Uterus (tissue), 4 donors: ENCODE measurements around the gene JMJD6. TPM values are rescaled to one million over a fixed set of nuclear protein-coding genes. Genes with fewer than 3 reads are reported as not detected.
"Not testable (repeated sequence)": the region's sequence is repeated elsewhere in the genome, so short reads cannot be mapped to it uniquely, and the experiment has no call there.

Experiments
- DNase-seq, 2 donors: peaks; one replicate each; pipeline ENCODE4 v3.0.0-alpha.2; 2019 to 2020
- H3K27ac ChIP-seq, 2 donors: fragments of 200-600 bp; sonication (generic); 1 replicate in 1 of 2; 2 replicates in 1 of 2; pipeline ENCODE4 v1.5.1; 2016 to 2018
- H3K27me3 ChIP-seq, 2 donors: fragments of 200-600 bp; sonication (generic); one replicate each; pipeline ENCODE4 v1.5.1; 2018 to 2019; ENCODE audit warnings: control low read depth in 1 of 2
- H3K36me3 ChIP-seq, 2 donors: fragments of 200-600 bp; sonication (generic); one replicate each; pipeline ENCODE4 v1.5.1; 2019; ENCODE audit warnings: control low read depth in 1 of 2
- H3K4me1 ChIP-seq, 2 donors: fragments of 200-600 bp; sonication (generic); one replicate each; pipeline ENCODE4 v1.5.1; 2018 to 2019; ENCODE audit warnings: control low read depth in 1 of 2
- H3K4me3 ChIP-seq, 2 donors: fragments of 200-600 bp; sonication (generic); 1 replicate in 1 of 2; 2 replicates in 1 of 2; pipeline ENCODE4 v1.5.1; 2018 to 2019; ENCODE audit warnings: mild to moderate bottlenecking in 1 of 2
- H3K9me3 ChIP-seq, 2 donors: fragments of 200-600 bp; sonication (generic); one replicate each; pipeline ENCODE4 v1.5.1; 2019; ENCODE audit warnings: control low read depth in 1 of 2
- CTCF ChIP-seq, 4 experiments: fragments of 200-600 bp in 2 of 4; fragments of 450-650 bp in 2 of 4; sonication (generic) in 2 of 4; IDR thresholded peaks; one replicate each; pipeline ENCODE4 v1.5.1; 2016 to 2019; ENCODE audit warnings: antibody characterized with exemption in 4 of 4, mild to moderate bottlenecking in 2 of 4, moderate library complexity in 1 of 4
- POLR2A ChIP-seq, 2 donors: fragments of 450-650 bp; IDR thresholded peaks; one replicate each; pipeline ENCODE4 v1.6.1; 2016; ENCODE audit warnings: antibody characterized with exemption in 2 of 2, mild to moderate bottlenecking in 1 of 2, moderate library complexity in 1 of 2
- intact Hi-C: fragments of 100-400 bp; cut with DNase I; formaldehyde crosslinking; loops from one replicate; pipeline ENCODE4 v1.15.1; 2023; ENCODE audit warnings: low total_unique reads
- total RNA-seq, 4 donors: library from RNA; depleted of rRNA in 3 of 4; stranded (reverse); fragments of >200 nt in 3 of 4; gene quantifications; one replicate each; pipeline versions ENCODE4 v1.1.0 to v1.2.4, GENCODE V29; 2014 to 2023
- donor health status: DM: yes; HTN: yes; CAD: no.

The JMJD6 gene
- total RNA-seq, 4 donors from 2014 or later = 5.9 to 40.8 (median 21.2) TPM

GRCh38 chr17:76710863-76711611 is 15.4 kb downstream of the JMJD6 start, which contains the start of gene MXRA7:
MXRA7 (minus strand) TSS chr17:76710965; CDS start chr17:76710946, 19 bp downstream.
- TF ChIP-seq CTCF (IDR thresholded peaks at IDR 0.05) = no peak
- TF ChIP-seq POLR2A (IDR thresholded peaks at IDR 0.05) = no peak
- DNase-seq = peak; percentile 82 to 86
- Histone ChIP-seq H3K27me3 (no peaks in the 10 kb centered on the region), H3K36me3 (no peaks in the 10 kb centered on the region), H3K27ac (peak within 1 kb of the TSS; percentile 85 to 96), H3K9me3 (no peaks in the 10 kb centered on the region), H3K4me3 (peak within 1 kb of the TSS; percentile 61 to 77), H3K4me1 (peaks cover 0 to 10% of the 10 kb centered on the region in 2 donors)
- intact Hi-C loops = loop anchor here (10.0 kb wide), 1 partner anchor 156 kb away; no protein-coding TSS in a partner anchor

DNA sequence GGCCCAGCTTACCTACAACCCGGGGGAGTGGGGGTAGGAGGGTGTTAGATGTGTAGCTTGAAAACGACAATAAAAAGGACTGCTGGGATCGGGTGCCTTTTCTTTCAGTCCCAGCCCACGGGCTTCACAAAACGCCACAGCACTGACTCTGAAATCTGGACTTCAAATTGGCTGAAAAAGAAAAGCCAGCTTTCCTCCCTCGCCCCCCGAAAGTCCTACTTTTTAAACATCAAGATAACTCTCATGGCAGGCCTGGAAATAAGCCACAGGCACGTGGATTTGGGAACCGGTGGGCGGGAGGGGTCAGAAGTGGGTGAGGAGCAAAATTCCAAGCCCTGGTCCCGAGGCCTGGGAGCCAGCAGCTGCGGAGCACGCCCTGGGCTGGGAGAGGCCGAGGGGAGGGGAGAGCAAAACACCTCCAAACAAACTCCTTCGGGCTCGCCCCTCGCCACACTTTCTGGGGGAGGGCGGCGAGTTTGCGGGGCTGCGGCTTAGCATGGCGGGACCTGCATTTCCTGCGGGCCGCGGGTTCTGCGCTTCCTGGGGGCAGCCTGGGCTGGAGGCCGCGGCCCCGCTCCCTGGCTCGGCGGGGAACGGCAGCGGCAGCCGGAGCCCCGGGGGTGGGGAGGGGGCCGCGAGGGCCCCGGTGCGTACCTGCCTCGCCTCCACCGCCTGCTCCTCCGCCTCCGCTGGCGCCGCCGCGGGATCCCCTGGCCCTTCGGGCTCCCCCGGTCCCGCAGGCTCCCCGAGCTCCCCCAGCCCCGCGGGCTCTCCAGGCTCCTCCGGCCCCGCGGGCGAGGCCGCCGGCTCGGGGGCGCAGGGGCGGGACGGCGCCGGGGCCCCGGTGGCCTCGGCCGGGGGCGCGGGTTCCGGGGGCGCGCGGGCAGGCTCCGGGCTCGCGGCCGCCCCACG is 16.2 kb downstream of the JMJD6 start:
- H3K36me3 ChIP-seq, H3K9me3 ChIP-seq, H3K27me3 ChIP-seq: not testable (repeated sequence)
- peak; percentile 40 to 50 for DNase-seq
- H3K4me3 ChIP-seq = peak overlapping the region; percentile 61 to 77
- peak in 1 of 2 donors; percentile 20 for TF ChIP-seq POLR2A (IDR thresholded peaks at IDR 0.05)
- peak in 1 of 4 experiments; percentile 8 for TF ChIP-seq CTCF (IDR thresholded peaks at IDR 0.05)
- intact Hi-C loops = loop anchor here (10.0 kb wide), 1 partner anchor 155 kb away; no protein-coding TSS in a partner anchor
- H3K27ac ChIP-seq = peak overlapping the region; percentile 85 to 96
- peaks cover 0 to 10% of the 10 kb centered on the region in 2 donors for H3K4me1 ChIP-seq

DNA sequence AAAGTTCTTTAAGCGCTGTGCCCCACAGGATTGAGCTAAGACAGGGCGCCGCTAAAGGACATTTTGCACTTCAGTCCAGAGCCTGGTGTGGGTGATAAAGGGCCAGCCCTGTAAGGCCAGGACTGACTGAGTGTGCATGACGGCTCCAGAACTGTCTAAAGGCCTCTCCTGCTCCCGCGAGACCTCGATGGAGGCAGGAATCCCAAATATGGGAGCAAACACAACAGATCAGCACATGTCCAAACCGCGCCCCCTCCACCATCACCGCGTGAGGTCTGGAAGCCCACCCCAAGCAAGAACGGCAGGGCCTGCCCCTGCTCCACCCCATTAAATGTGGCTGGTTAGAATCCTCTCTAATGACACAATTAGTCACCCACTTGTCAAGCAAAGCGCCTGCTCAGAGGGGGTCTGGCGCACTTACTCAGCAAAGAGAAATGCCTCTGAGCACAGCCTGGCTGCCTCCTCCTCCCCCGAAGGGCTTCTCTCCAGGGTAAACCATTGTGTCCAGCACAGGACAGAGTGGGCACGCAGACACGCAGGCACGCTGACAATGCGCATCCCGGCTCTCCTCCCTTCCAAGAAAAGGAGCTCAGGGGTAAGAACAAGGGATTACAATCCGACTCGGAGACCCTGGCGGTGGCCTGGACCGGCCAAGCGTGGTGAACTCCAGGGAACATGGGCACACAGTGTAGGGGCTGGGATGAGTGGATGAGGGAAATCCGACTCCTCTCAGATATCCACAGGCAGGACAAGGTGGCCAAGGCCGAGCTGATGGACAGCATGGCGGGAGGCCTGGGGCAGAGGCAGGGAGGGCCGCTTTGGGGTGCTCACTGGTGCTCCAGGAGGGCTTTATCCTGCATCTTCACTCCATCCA is 17.1 kb downstream of the JMJD6 start:
- Histone ChIP-seq H3K4me3 (peak overlapping the region; percentile 61 to 77), H3K36me3 (no peaks in the 10 kb centered on the region), H3K27me3 (no peaks in the 10 kb centered on the region), H3K4me1 (peaks cover 0 to 10% of the 10 kb centered on the region in 2 donors), H3K27ac (peak overlapping the region; percentile 85 to 96), H3K9me3 (no peaks in the 10 kb centered on the region)
- TF ChIP-seq CTCF (IDR thresholded peaks at IDR 0.05) (no peak), POLR2A (IDR thresholded peaks at IDR 0.05) (peak; percentile 51 to 64)
- intact Hi-C loops = no loop called here
- DNase-seq = peak; percentile 91 to 95

GRCh38 chr17:76707985-76708807 is 18.2 kb downstream of the JMJD6 start:
- H3K27me3 ChIP-seq = no peaks in the 10 kb centered on the region
- H3K36me3 ChIP-seq = no peaks in the 10 kb centered on the region
- TF ChIP-seq CTCF (IDR thresholded peaks at IDR 0.05) (peak in 1 of 4 experiments; percentile 4), POLR2A (IDR thresholded peaks at IDR 0.05) (no peak)
- H3K4me1 ChIP-seq = peaks cover 0 to 10% of the 10 kb centered on the region in 2 donors
- intact Hi-C loops = no loop called here
- H3K4me3 ChIP-seq = peak overlapping the region in 1 of 2 donors; percentile 77
- DNase-seq = no peak
- peak overlapping the region; percentile 85 to 96 for H3K27ac ChIP-seq
- no peaks in the 10 kb centered on the region for H3K9me3 ChIP-seq
